CD1c-positive myeloid dendritic cell (primary cell): ENCODE results near the gene ACTL6B.
"Not testable (repeated sequence)": the region's sequence is repeated elsewhere in the genome, so short reads cannot be mapped to it uniquely, and the experiment has no call there.

Experiments used
- DNase-seq: peaks from one replicate; pipeline ENCODE4 v3.0.0-alpha.2; 2016; ENCODE audit errors: extremely low spot score

The ACTL6B gene

DNA sequence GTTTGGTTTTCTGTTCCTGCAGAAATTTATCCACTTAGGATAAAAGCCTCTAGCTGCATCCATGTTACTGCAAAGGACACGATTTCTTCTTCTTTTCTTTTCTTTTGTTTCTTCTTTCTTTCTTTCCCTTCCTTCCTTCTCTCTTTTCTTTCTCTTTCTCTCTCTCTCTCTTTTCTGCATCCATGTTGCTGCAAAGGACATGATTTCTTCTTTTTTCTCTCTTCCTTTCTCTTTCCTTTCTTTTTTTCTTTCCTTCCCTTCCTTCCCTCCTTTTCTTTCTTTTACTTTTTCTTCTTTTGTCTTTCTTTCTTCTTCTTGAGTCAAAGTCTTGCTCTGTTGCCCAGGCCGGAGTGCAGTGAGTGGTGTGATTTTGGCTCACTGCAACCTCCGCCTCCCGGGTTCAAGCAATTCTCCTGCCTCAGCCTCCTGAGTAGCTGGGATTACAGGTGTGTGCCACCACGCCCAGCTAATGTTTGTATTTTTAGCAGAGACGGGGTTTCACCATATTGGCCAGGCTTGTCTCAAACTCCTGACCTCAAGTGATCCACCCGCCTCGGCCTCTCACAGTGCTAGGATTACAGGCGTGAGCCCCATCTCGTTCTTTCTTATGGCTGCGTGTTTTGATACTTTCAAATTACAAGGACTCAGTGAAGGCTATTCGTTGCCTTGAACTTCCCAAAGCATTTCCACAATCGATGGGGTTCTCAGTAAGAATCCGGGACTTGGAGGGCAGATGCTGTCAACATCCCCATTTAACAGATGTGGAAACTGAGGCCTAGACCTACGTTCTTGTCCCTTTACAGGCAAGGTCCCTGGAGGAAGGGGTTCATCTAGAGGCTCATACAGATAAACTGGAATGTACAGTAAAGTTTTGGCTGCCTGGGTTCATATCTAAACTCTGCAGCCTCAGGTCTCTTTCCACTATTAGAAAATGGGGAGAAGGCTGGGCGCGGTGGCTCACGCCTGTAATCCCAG, 15.4 kb upstream of the ACTL6B start:
- DNase-seq = no peak

DNA sequence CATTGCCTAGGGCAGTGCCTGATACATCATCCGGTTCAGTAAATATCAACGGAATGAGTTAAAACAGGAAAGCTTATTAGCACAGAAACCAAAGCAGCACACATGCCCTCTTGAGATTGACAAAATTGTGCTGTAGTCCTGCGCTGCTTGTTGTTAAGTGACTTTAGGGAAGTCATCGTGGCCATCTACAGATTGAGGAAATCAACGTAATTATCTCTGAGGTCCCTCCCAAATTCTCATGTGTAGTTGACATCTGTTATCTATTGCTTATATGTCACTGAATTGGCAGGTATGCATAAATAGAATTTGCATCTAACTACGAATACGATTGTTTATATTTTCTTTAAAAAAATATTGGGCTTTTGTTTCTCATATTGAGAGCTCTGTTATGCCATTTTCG, 13.8 kb upstream of the ACTL6B start:
- peak; percentile 40 for DNase-seq

DNA sequence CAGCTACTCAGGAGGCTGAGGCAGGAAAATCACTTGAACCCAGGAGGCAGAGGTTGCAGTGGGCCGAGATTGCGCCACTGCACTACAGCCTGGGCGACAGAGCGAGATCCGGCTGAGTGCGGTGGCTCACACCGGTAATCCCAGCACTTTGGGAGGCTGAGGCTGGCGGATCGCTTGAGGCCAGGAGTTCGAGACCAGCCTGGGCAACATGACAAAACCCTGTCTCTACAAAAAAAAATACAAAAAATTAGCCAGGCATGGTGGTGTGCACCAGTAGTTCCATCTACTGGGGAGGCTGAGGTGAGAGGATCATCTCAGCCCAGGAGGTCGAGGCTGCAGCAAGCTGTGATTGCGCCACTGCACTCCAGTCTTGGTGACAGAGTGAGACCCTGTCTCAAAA, 12.9 kb upstream of the ACTL6B start:
- DNase-seq = not testable (repeated sequence)

DNA sequence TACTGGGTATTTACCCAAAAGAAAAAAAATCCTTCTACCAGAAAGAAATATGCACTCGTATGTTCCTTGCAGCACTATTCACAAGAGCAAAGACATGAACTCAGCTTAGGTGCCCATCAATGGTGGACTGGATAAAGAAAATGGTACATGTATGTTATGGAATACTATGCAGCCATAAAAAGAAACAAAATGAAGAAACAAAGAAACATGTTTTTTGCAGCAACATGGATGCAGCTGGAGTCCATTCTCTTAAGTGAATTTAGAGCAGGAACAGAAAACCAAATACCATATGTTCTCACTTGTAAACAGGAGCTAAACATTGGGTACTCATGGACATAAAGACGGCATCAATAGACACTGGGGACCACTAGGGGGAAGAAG, 11.8 kb upstream of the ACTL6B start:
- no peak for DNase-seq

DNA sequence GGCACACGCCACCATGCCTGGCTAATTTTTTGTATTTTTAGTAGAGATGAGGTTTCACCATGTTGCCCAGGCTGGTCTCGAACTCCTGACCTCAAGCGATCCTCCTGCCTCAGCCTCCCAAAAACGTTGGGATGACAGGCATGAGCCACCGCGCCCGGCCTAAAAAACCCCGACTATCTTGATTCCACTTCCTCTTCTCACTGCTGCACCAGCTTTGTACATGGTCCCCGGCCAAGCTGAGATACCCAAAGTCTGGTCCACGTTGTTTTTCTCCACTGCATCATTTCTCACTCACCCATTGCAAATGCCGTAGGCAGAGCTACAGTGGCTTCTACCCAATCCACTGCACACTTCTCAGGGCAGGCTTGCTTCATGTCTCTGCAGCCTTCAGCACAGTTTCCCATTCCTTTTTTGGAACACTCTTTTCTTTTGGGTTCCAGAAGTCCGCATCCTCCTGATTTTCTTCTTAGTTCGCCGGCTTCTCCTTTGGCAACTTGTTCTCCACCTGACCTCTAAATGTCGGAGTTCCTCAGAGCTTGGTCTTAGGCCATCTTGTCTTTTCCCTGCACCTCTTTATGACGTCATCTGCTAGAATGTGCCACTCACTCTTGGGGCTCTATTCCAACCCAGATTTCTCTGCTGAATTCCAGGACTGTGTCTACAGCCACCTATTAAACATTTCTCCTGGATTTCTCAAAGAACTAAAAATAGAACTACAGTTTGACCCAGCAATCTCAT, 11.3 kb upstream of the ACTL6B start:
- DNase-seq = no peak

DNA sequence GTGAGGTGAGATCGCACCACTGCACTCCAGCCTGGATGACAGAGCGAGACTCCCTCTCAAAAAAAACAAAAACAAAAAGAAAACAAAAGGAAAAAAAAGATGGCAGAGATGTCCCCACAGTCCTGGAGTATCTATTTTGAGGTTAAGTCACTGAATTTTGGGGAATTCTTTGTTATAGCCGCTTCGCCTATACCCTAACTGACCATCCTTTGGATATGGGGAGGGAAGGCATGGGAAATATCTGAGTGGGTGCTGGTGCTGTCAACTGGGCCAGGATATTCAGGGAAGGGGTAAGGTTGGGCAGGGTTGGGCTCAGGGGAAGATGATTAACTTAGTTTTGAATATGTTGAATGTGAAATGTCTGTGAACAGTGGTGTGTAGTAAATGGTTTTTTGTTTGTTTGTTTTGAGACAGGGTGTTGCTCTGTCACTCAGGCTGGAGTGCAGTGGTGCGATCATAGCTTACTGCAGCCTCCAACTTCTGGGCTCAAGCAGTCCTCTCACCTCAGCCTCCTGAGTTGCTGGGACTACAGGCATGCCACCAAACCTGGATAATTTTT, 9.0 kb upstream of the ACTL6B start:
- DNase-seq = no peak

DNA sequence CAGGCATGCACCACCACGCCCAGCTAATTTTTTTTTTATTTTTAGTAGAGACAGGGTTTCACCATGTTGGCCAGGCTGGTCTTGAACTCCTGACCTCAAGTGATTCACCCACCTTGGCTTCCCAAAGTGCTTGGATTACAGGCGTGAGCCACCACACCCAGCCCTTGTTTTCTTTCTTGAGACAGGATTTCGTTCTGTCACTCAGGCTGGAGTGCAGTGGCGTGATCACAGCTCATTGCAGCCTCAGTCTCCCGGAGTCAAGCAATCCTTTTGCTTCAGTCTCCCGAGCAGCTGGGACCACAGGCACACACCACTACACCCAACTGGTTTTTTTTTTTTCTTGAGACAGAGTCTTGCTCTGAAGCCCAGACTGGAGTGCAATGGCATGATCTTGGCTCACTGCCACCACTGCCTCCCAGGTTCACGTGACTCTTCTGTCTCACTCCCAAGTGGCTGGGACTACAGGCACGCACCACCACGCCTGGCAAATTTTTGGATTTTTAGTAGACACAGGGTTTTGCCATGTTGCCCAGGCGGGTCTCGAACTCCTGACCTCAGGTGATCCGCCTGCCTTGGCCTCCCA, 6.0 kb upstream of the ACTL6B start:
- not testable (repeated sequence) for DNase-seq

DNA sequence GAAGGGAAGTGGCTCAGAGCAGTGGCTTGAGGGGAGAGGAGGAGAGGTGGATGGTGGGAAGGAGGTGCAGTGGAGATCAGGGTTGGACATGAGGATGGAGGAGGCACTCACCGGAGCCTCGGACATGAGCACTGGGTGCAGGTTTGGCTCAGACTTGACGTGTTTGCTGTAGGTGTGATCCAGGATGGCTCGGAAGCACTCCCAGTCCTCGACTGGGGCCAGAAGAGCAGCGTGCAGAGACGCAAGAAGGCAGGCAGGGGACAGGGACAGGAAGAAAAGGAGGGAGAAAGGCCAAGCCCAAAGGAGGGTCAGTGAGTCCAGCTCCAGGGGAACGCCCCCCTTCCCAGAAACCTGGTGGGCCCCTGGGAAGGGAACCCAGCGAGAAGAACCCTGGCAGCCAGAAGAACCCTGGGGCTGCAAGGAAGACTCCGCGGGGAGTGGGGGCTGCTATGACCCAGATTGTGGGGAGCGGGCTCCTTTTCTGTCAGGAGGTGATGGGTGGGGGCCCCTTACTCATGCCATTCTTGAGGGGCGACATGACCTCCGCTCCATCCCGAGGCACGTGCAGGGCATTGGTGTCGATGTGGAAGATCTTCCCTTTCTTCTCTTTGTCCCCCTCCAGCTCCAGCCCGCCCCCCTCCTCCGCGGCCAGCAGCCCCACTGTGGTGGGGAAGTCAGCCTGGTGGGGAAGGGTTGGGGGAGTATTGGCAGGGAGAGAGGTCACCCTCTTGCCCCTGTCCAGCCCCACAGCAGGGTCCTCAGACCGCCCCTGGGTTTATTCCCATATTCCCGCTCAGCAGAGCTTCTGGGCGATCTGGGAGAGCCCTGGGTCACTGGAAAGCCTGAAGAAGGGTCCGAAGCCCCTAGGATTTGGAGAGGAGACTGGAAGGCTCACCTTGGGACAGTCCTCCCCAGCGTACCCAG, 1.1 kb downstream of the ACTL6B start:
- DNase-seq = no peak

DNA sequence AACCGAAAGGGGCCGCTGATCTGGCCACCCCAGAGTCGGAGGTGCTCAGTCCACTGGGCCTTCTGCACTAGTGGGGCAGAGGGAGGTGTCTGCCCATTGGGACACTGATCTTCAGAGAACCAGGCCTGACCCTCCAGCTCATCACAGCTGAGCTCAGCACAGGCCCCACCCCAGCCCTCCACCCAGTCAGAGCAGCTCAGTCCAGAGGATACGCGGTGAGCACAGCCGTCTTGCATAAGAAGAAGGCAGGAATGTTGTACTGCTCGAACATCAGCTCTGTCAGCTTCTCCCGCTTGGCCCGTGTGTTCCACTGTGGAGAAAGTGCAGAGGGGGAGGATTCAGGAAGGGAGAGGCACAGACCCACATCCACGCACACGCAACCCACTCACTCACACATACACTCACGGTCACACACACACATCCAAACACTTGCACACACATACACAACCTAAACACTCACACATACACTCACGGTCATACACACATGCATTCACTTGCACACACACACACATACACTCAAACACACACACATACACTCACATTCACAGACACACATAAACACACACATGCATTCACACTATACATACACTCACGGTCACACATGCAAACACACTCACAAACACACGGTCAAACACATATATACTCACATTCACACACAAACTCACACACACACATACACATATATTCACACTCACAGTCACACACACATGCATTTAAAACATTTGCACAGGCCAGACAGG, 6.3 kb downstream of the ACTL6B start:
- DNase-seq = no peak

DNA sequence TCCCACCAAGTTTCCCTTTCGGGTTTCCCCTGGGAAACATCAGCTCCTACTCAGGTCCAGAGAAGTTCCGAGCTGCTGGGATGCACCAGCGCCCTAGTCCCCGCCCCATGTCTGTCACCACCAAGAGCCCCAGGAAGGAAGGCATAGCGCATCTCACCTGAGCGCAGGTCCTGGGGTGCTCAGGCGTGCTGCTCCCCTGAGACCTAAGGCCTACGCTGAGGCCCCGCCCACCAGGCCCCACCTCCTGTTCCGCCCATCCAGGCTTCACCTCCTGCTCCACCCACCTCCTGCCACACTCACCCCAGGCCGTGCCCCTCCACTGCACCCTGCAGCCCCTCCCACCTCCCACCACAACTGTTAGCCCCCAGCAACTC, 13.7 kb downstream of the ACTL6B start:
- no peak for DNase-seq

DNA sequence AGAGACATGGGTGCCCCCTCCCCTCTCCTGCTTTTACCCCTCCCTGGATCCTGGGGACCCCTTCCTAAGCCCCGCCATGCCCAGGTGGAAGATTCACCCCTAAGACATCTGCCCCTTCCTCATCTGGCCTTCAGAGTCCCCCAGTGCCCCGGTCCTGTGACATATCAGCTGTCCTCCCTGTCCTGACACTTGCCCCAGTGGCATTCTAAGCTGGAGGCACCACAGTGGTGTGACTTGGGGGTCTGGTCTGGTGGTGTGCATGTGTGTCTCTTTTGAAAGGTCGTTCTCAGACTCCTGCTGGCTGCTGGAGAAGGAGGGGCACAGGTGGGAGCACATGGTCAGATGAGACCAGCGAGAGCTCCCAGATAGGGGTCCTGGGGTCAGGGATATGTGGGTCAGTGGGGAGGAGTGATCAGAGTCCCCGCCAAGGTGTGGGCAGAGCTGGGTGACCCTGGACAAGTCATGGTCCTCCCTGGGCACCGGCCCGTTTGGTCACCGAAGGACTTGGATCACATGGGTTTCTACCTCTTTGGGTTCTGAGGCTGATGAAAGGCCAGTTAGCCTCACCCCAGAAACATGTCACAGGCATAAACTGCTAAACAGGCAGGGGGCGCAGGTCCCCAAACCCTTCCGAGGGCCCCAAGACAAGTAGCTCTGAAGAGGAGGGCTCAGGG, 14.3 kb downstream of the ACTL6B start:
- DNase-seq = no peak

DNA sequence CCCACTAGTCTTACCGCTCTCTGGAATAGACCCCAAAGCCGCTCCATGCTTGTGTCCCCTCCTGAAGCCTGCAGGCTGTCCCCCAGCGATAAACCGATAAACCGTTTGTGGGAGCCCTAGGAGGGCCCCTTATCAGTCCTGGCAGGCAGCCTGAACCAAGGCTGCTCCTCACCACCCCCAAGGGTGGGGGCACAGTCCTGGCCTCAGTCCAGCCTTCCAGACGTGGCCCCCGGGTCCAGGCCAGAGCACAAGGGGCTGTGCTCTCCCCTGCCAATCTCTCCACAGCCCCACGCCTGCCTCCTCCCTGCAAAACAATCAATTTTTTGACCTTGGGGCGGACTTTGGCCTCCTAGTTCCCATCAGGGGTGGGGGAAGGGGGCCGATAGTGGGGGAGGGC, 14.8 kb downstream of the ACTL6B start, which contains the start of gene TFR2:
TFR2 (minus strand) TSS at position 90 of the 397 bp plus-strand sequence; CDS start at position 47, 43 bp downstream.
- DNase-seq = no peak

DNA sequence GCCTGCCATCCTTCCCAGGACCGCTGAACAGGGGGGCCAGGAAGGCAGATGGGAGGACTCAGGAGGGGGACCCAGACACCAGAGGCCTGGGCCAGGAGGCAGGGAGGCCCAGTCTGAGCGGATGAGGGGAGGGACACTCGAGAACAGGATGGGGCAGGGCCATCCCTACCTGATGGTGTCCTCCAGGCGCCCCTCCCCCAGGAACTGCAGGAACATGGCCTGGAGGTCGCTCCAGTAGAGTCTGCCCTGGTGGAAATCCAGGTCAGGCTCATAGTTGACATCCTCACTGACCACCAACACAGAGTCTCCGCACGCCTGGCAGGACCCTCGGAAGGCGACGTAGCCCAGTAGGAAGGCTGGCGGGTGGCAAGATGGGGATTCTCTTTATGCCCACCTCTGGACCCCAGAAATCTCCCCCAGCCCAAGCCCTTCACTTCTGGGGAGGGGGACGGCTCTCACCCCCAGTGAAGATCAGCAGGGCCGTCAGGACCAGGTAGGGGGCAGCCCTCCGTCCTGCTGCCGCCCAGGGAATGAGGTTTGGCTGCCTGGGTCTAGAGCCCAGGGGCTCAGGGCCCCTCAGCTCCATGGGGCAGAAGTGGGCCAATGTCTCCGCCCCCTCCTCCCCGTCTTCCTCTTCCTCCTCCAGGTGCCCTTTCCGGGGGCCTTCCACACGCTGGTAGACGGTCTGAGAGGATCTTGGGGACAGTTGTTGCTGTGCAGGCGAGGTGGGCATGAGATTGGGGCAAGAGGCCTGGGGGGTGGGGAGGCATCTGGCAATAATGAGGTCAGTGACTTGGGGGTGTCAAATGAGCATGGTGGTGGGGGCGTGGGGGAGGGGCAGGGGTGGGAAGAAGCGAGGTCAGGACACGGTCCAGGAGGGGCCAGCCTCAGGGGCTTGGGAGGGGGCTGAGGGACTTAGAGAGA, 15.5 kb downstream of the ACTL6B start:
- no peak for DNase-seq

DNA sequence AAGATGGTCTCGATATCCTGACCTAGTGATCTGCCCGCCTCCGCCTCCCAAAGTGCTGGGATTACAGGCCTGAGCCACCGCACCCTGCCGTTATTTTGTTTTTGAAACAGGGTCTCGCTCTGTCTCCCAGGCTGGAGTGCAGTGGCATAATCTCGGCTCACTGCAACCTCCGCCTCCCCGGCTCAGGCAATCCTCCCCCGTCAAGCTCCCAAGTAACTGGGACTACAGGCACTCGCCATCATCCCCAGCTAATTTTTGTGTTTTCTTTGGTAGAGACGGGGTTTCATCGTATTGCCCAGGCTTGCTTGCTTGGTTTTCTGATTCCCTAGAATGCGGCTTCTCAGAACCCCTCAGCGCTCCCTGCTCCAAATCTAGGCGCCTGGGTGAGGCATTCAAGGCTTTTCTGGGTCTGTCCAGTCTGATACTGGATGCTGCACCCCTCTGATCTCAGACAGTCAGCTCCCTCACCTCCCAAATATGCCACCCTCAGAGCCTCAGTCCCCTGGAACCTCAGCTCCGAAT, 16.2 kb downstream of the ACTL6B start:
- DNase-seq = no peak

DNA sequence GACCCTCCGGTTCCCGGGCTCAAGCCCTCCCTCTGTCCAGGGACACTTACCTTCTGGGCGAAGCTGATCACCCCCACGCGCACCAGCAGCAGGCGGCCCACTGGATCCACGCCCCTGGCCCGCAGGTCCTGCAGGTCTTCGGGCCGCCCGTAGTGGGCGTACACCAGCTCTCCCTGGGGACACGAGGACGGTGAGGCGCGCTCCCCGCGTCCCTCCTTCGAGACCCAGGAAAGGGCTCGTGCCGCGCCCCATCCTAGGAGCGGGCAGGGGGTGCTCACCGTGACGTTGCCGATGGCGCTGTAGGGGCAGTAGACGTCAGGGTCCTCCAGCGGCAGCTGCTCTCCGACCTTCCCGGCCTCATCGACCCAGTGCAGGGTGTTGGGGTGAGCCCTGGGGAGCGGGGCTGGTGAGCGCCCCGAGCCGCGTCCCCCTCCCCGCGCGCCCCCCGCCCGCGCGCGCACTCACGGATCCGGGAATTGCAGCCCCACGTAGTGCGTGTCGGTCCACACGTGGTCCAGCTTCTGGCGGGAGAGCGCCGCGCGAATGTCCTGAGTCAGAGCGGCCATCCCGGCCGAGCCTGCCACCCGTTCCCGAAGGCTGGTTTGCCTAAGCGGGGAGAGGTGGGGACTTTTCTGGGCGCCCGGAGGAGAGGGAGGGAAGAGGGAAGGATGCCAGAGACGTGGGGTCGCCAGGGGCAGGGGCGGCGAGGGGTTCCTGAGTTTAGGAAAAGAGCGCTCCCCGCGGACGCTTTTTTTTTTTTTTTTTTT, 23.1 kb downstream of the ACTL6B start:
- peak; percentile 50 for DNase-seq

DNA sequence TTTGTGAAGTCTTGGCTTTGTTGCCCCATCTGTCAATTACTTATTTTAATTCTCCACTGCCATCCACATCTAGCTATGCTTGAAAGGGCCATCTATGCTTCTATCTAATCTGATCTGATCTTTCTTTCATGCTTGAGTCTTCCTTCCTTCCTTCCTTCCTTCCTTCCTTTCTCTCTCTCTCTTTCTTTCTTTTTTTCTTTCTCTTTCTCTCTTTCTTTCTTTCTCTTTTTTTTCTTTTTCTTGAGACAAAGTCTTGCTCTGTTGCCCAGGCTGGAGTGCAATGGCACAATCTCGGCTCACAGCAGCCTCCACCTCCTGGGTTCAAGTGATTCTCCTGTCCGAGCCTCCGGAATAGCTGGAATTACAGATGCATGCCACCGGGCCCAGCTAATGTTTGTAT, 26.2 kb downstream of the ACTL6B start:
- no peak for DNase-seq

DNA sequence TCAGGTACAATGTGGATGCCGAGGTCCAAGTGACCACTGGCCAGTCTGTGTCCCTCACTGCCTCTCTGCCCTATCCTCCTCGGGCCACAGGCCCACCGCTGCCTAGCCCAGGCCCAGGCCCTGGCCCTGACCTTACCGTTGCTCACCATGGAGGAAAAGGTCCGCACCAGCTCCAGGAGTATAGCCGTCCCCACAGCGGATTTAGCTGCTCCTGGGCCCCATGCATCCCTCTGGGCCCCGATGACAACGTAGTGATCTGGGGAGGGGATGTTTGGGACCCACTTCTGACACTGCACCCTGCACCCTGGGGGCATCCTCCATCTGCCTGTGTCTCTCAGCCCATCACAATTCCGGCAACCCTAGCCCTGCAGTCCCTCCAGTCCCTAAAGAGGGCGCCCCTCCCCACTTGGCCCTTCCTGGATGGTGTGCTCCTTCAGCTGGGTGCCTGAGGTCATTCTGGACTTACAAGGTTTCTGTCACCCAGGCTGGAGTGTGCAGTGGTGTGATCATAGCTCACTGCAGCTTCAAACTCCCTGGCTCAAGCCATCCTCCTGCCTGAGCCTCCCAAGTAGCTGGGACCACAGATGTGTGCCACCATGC, 27.0 kb downstream of the ACTL6B start:
- peak; percentile 52 for DNase-seq

DNA sequence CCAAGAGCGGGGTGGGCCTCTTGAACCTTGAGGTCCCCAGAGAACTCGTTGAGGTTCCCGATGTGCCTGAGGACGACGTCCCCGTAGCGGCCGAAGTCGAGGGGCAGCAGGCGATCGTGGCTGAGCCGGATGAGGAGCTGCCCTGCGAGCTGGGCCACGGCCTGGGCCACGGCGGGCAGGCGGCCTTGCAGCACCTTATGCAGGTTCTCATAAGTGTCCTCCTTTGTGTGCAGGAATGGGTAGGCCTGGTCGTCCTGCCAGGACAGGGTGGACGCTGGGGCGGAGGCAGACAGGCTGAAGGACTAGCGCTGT, 29.1 kb downstream of the ACTL6B start:
- no peak for DNase-seq
